Left renal pelvis (tissue), 4 donors: Measurements from ENCODE around the gene ZGRF1. TPM values are rescaled to one million over a fixed set of nuclear protein-coding genes. Genes with fewer than 3 reads are reported as not detected.

Experiments used
- polyA plus RNA-seq, 4 donors: library from polyadenylated mRNA; unstranded; fragments of 120-200 nt; gene quantifications; one replicate each; pipeline ENCODE4 v1.2.1, GENCODE V29; 2013; ENCODE audit not compliant: insufficient read length in 4 of 4

Gene ZGRF1
- polyA plus RNA-seq, 4 donors: 12.4 to 16.8 (median 15.0) TPM

Other genes with a start within 250 kb of the ZGRF1 start
- not detected for gene NEUROG2, start 120.7 kb downstream of the ZGRF1 start, polyA plus RNA-seq
- gene LARP7, start 234 bp upstream of the ZGRF1 start, polyA plus RNA-seq: 100 to 1,000 TPM in 3 of 4 donors, 10 to 100 TPM in 1; 67.4 to 117 (median 108) TPM